Measurements from ENCODE around the gene UBE2E2.
A peak's percentile ranks its signal among the peaks of the same experiment; 100 is the strongest.

The UBE2E2 gene

GRCh38 chr3:23202921-23203707, at the start of gene UBE2E2:
UBE2E2 (plus strand) TSS chr3:23203327.
- peak; percentile 59 for DNase-seq (ENCODE audit: low read depth)
- H3K4me3 ChIP-seq (ENCODE audit: control insufficient read depth, low read depth, low read length), result peak within 1 kb of the TSS; percentile 84
- TF ChIP-seq, protein P1, sequence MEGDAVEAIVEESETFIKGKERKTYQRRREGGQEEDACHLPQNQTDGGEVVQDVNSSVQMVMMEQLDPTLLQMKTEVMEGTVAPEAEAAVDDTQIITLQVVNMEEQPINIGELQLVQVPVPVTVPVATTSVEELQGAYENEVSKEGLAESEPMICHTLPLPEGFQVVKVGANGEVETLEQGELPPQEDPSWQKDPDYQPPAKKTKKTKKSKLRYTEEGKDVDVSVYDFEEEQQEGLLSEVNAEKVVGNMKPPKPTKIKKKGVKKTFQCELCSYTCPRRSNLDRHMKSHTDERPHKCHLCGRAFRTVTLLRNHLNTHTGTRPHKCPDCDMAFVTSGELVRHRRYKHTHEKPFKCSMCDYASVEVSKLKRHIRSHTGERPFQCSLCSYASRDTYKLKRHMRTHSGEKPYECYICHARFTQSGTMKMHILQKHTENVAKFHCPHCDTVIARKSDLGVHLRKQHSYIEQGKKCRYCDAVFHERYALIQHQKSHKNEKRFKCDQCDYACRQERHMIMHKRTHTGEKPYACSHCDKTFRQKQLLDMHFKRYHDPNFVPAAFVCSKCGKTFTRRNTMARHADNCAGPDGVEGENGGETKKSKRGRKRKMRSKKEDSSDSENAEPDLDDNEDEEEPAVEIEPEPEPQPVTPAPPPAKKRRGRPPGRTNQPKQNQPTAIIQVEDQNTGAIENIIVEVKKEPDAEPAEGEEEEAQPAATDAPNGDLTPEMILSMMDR (conservative IDR thresholded peaks at IDR 0.05; ENCODE audit: control insufficient read depth, insufficient read depth, low read depth, low read length), result no peak

GRCh38 chr3:23153436-23153835, 49.7 kb upstream of the UBE2E2 start:
- peak; percentile 43 for DNase-seq (ENCODE audit: low read depth)
- H3K4me3 ChIP-seq (ENCODE audit: control insufficient read depth, low read depth, low read length), result no peak overlapping the region
- TF ChIP-seq, protein P1 (conservative IDR thresholded peaks at IDR 0.05; ENCODE audit: control insufficient read depth, insufficient read depth, low read depth, low read length), result no peak

GRCh38 chr3:23157331-23157730, 45.8 kb upstream of the UBE2E2 start:
- no peak for DNase-seq (ENCODE audit: low read depth)
- no peak overlapping the region for H3K4me3 ChIP-seq (ENCODE audit: control insufficient read depth, low read depth, low read length)
- TF ChIP-seq, protein P1 (conservative IDR thresholded peaks at IDR 0.05; ENCODE audit: control insufficient read depth, insufficient read depth, low read depth, low read length), result no peak

DNA sequence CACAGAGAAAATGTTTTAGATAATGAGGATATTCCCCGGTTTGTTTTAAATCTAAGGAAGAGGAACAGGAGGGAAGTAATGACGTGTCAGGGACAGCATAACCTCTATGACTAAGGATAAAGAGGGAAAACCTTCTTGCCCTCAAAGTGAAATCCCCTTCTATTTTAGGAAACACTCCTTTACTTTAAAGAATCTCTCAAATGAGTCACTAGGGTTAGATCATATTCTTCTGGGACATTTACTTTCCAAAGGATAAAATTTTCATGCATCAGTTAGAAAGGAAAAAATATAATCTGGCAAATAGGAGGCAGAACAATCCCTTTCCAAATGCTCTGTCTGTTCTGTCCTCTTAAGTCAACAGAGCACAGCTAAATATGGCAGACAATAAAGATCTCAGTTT, 43.2 kb upstream of the UBE2E2 start:
- DNase-seq (ENCODE audit: low read depth), result peak; percentile 93
- no peak overlapping the region for H3K4me3 ChIP-seq (ENCODE audit: control insufficient read depth, low read depth, low read length)
- TF ChIP-seq, protein P1 (conservative IDR thresholded peaks at IDR 0.05; ENCODE audit: control insufficient read depth, insufficient read depth, low read depth, low read length), result no peak

- TF ChIP-seq, protein P1 (conservative IDR thresholded peaks at IDR 0.05; ENCODE audit: control insufficient read depth, insufficient read depth, low read depth, low read length), result no peak
- DNase-seq (ENCODE audit: low read depth), result peak; percentile 48
- H3K4me3 ChIP-seq (ENCODE audit: control insufficient read depth, low read depth, low read length), result no peak overlapping the region
These were observed 41.8 kb upstream of the UBE2E2 start for GRCh38 chr3:23161308-23161707.

- DNase-seq (ENCODE audit: low read depth), result peak; percentile 66
- H3K4me3 ChIP-seq (ENCODE audit: control insufficient read depth, low read depth, low read length), result no peak overlapping the region
- TF ChIP-seq, protein P1 (conservative IDR thresholded peaks at IDR 0.05; ENCODE audit: control insufficient read depth, insufficient read depth, low read depth, low read length), result no peak
These were observed 41.1 kb upstream of the UBE2E2 start for GRCh38 chr3:23161896-23162570.

All from fibroblast of mammary gland (primary cell).